Measurements from ENCODE around the gene FAN1. TPM values are rescaled to one million over a fixed set of nuclear protein-coding genes. Genes with fewer than 3 reads are reported as not detected.
A peak's percentile ranks its signal among the peaks of the same experiment; 100 is the strongest.

The FAN1 gene
- total and polyA plus RNA-seq, 9 of the 15 experiments (the other 6 are each of a cell fraction or from before 2014, with no cell fraction given) = 1.5 to 16.8 (median 12.0) TPM

DNA sequence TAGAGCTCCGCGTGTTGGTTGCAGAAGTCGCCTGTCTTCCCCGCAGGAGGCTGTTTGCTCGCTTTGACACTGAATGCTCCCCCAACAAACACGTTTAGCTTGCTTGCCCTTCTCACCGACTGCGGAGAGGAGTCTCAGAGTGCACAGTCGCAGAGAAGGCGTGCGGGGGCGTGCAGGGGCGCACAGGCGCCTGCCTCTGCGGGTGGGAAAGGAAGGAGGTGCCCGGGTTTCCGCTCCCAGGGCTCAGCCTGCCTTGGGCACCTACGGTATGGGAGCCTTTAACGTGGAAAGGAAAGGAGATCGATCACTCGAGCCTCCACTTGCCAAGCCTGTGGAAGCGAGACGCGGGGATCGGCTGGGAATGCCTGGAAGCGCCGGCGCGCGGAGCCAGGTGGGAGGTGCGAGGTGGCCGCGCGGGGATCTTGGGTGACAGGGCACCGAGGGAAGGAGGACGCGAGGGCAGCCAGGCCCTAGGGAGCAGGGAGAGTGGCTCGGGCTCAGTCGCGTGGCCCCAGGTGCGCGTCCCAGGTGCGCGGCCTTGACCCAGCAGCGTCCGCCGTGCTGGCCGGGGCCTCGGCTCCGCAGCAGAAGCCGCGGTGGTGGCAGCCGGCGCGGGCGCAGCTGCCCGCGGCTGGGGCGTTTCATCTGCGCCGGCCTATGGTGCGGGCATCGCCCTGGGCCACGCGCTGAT lies at the start of gene FAN1 (continued):
- TF ChIP-seq MBD2 (IDR thresholded peaks at IDR 0.05; ENCODE audit: borderline replicate concordance, low read depth) (no peak), KLF13 (tag; IDR thresholded peaks at IDR 0.05; ENCODE audit: borderline replicate concordance, low read depth) (0 out of 2 replicates have a peak, but pooled peaks have one; percentile 12), CCNT2 (IDR thresholded peaks at IDR 0.05; ENCODE audit: borderline replicate concordance, extremely low read depth, insufficient read length, low read depth, low read length) (peak; percentile 26), DDX20 (tag; IDR thresholded peaks at IDR 0.05; ENCODE audit: low read depth) (no peak), ATF4 (CRISPR knock-in tag; IDR thresholded peaks at IDR 0.05) (no peak), ZBTB17 (CRISPR knock-in tag; IDR thresholded peaks at IDR 0.05) (peak; percentile 99), POLR2G (IDR thresholded peaks at IDR 0.05; ENCODE audit: low read depth, low read length) (peak; percentile 90), SP2 (IDR thresholded peaks at IDR 0.05; ENCODE audit: extremely low read depth, low read depth, low read length, poor library complexity, severe bottlenecking) (no peak), HNRNPLL (IDR thresholded peaks at IDR 0.05; ENCODE audit: low read depth, low read length, poor library complexity, severe bottlenecking) (no peak), ARHGAP35 (IDR thresholded peaks at IDR 0.05; ENCODE audit: partially characterized antibody) (no peak), TRIM24 (IDR thresholded peaks at IDR 0.05) (peak in 1 of 2 experiments; percentile 20; a peak in 1 of 4 replicates), EP400 (IDR thresholded peaks at IDR 0.05) (peak; percentile 84), ATF7 (IDR thresholded peaks at IDR 0.05) (peak; percentile 28; the same call in 1 of the 2 replicates), FOSL1 (tag; conservative IDR thresholded peaks at IDR 0.05) (no peak), SOX6 (IDR thresholded peaks at IDR 0.05) (peak; percentile 44; the same call in 1 of the 2 replicates), ZC3H8 (IDR thresholded peaks at IDR 0.05) (no peak), SRSF7 (optimal IDR thresholded peaks at IDR 0.05; ENCODE audit: low read depth, low read length) (no peak), CHCHD3 (CRISPR knock-in tag; IDR thresholded peaks at IDR 0.05) (no peak)
- TF ChIP-seq, protein P1, sequence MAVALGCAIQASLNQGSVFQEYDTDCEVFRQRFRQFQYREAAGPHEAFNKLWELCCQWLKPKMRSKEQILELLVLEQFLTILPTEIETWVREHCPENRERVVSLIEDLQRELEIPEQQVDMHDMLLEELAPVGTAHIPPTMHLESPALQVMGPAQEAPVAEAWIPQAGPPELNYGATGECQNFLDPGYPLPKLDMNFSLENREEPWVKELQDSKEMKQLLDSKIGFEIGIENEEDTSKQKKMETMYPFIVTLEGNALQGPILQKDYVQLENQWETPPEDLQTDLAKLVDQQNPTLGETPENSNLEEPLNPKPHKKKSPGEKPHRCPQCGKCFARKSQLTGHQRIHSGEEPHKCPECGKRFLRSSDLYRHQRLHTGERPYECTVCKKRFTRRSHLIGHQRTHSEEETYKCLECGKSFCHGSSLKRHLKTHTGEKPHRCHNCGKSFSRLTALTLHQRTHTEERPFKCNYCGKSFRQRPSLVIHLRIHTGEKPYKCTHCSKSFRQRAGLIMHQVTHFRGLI (CRISPR knock-in tag; IDR thresholded peaks at IDR 0.05) = no peak; the same call in 1 of the 2 replicates
- TF ChIP-seq, protein P2, sequence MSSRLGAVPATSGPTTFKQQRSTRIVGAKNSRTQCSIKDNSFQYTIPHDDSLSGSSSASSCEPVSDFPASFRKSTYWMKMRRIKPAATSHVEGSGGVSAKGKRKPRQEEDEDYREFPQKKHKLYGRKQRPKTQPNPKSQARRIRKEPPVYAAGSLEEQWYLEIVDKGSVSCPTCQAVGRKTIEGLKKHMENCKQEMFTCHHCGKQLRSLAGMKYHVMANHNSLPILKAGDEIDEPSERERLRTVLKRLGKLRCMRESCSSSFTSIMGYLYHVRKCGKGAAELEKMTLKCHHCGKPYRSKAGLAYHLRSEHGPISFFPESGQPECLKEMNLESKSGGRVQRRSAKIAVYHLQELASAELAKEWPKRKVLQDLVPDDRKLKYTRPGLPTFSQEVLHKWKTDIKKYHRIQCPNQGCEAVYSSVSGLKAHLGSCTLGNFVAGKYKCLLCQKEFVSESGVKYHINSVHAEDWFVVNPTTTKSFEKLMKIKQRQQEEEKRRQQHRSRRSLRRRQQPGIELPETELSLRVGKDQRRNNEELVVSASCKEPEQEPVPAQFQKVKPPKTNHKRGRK (tag; IDR thresholded peaks at IDR 0.05) = no peak
- TF ChIP-seq, protein P3, sequence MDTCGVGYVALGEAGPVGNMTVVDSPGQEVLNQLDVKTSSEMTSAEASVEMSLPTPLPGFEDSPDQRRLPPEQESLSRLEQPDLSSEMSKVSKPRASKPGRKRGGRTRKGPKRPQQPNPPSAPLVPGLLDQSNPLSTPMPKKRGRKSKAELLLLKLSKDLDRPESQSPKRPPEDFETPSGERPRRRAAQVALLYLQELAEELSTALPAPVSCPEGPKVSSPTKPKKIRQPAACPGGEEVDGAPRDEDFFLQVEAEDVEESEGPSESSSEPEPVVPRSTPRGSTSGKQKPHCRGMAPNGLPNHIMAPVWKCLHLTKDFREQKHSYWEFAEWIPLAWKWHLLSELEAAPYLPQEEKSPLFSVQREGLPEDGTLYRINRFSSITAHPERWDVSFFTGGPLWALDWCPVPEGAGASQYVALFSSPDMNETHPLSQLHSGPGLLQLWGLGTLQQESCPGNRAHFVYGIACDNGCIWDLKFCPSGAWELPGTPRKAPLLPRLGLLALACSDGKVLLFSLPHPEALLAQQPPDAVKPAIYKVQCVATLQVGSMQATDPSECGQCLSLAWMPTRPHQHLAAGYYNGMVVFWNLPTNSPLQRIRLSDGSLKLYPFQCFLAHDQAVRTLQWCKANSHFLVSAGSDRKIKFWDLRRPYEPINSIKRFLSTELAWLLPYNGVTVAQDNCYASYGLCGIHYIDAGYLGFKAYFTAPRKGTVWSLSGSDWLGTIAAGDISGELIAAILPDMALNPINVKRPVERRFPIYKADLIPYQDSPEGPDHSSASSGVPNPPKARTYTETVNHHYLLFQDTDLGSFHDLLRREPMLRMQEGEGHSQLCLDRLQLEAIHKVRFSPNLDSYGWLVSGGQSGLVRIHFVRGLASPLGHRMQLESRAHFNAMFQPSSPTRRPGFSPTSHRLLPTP (IDR thresholded peaks at IDR 0.05; ENCODE audit: borderline replicate concordance, extremely low read depth, insufficient read length) = no peak
